SK-N-SH (cell line): ENCODE measurements around the gene PPP2R5B. TPM values are rescaled to one million over a fixed set of nuclear protein-coding genes. Genes with fewer than 3 reads are reported as not detected.

Experiments used
- CTCF ChIA-PET: fragments of 300-600, 350-600 bp; formaldehyde crosslinking; extraction: SDS; loops from one replicate; lab custom pipeline; 2021; lab: Yijun Ruan, JAX
- POLR2A ChIA-PET: fragments of 350-600 bp; sonication (Branson Sonifier 250); formaldehyde crosslinking; extraction: SDS; loops from one replicate; lab custom pipeline; 2020; ENCODE audit warnings: antibody characterized with exemption, inconsistent platforms; lab: Yijun Ruan, JAX
- DNase-seq: peaks from one replicate; pipeline ENCODE4 v3.0.0; 2012
- H2AFZ ChIP-seq: fragments of 200-600 bp; sonication (generic); 2 replicates; pipeline ENCODE4 v1.8.1; 2016; ENCODE audit warnings: antibody characterized with exemption, mild to moderate bottlenecking, low read depth
- H3F3A ChIP-seq: fragments of 200-600 bp; sonication (generic); replicated peaks from 2 replicates; pipeline ENCODE3; 2016; ENCODE audit warnings: antibody characterized with exemption, mild to moderate bottlenecking; ENCODE audit not compliant: insufficient read depth
- H3K27ac ChIP-seq, 2 experiments: fragments of 200-500 bp in 1 of 2; fragments of 200-600 bp in 1 of 2; sonication (Bioruptor generic) in 1 of 2; sonication (generic), shearing (Covaris generic) in 1 of 2; 2 replicates each; pipeline versions ENCODE4 v1.5.1 to v1.6.1; 2014 to 2016; ENCODE audit warnings: low read depth in 2 of 2, inconsistent platforms in 1 of 2, low read length in 1 of 2, mild to moderate bottlenecking in 1 of 2, mixed read lengths in 1 of 2
- H3K27me3 ChIP-seq: fragments of 200-600 bp; sonication (generic), shearing (Covaris generic); 2 replicates; pipeline ENCODE4 v1.6.1; 2016; ENCODE audit warnings: mixed run types; ENCODE audit not compliant: insufficient read depth
- H3K36me3 ChIP-seq, 2 experiments: fragments of 200-500 bp in 1 of 2; fragments of 200-600 bp in 1 of 2; sonication (Bioruptor generic) in 1 of 2; sonication (generic) in 1 of 2; replicated peaks in 1 of 2; 2 replicates each; pipeline versions ENCODE3 to v1.5.1; 2014 to 2016; ENCODE audit warnings: low read length in 1 of 2, mild to moderate bottlenecking in 1 of 2; ENCODE audit not compliant: insufficient read depth in 2 of 2, control insufficient read depth in 1 of 2
- H3K4me1 ChIP-seq, 2 experiments: fragments of 200-500 bp in 1 of 2; fragments of 200-600 bp in 1 of 2; sonication (Bioruptor generic) in 1 of 2; sonication (generic), shearing (Covaris generic) in 1 of 2; 2 replicates each; pipeline versions ENCODE4 v1.5.1 to v1.6.1; 2014 to 2016; ENCODE audit warnings: low read depth in 1 of 2, low read length in 1 of 2, mixed run types in 1 of 2; ENCODE audit not compliant: insufficient read depth in 2 of 2, control insufficient read depth in 1 of 2
- H3K4me2 ChIP-seq: fragments of 200-600 bp; sonication (generic), shearing (Covaris generic); 2 replicates; pipeline ENCODE4 v1.6.1; 2017; ENCODE audit warnings: mixed run types
- H3K4me3 ChIP-seq, 2 experiments: fragments of 200-500 bp in 1 of 2; fragments of 200-600 bp in 1 of 2; sonication (Bioruptor generic) in 1 of 2; sonication (generic), shearing (Covaris generic) in 1 of 2; 2 replicates each; pipeline versions ENCODE4 v1.5.1 to v1.8.1; 2014 to 2016; ENCODE audit warnings: low read depth in 2 of 2, inconsistent platforms in 1 of 2, low read length in 1 of 2, mild to moderate bottlenecking in 1 of 2, mixed read lengths in 1 of 2, moderate library complexity in 1 of 2
- H3K79me2 ChIP-seq: fragments of 200-600 bp; sonication (generic); 2 replicates; pipeline ENCODE4 v1.8.1; 2017; ENCODE audit warnings: mild to moderate bottlenecking; ENCODE audit not compliant: insufficient read depth
- H3K9ac ChIP-seq: fragments of 200-600 bp; sonication (generic); 2 replicates; pipeline ENCODE4 v1.6.1; 2017; ENCODE audit warnings: mixed run types
- H3K9me2 ChIP-seq: fragments of 200-600 bp; sonication (generic); 2 replicates; pipeline ENCODE4 v1.6.1; 2017; ENCODE audit warnings: mixed run types
- H3K9me3 ChIP-seq: fragments of 200-600 bp; sonication (generic); 2 replicates; pipeline ENCODE4 v1.6.1; 2017; ENCODE audit warnings: mixed run types, mild to moderate bottlenecking, moderate library complexity
- H4K20me1 ChIP-seq: fragments of 200-600 bp; sonication (generic); 2 replicates; pipeline ENCODE4 v1.6.1; 2017; ENCODE audit warnings: mild to moderate bottlenecking, mixed run types; ENCODE audit not compliant: insufficient read depth
- CHD2 ChIP-seq: fragments of 150-350 bp; IDR thresholded peaks from 2 replicates; pipeline ENCODE4 v1.6.1; 2018; ENCODE audit warnings: low read length; ENCODE audit not compliant: partially characterized antibody
- CTCF ChIP-seq: fragments of 200-600 bp; sonication (generic); IDR thresholded peaks from 2 replicates; pipeline ENCODE4 v1.6.1; 2017; ENCODE audit warnings: antibody characterized with exemption, mild to moderate bottlenecking, moderate library complexity
- FOSL2 ChIP-seq: IDR thresholded peaks from 2 replicates; pipeline ENCODE4 v1.4.0; 2012; ENCODE audit warnings: low read depth, mild to moderate bottlenecking, moderate library complexity, borderline replicate concordance
- FOXJ3 ChIP-seq: sonication (generic); formaldehyde crosslinking; IDR thresholded peaks from 2 replicates; pipeline ENCODE4 v1.5.1; 2020; ENCODE audit warnings: mild to moderate bottlenecking, missing genetic modification reagents
- FOXM1 ChIP-seq: IDR thresholded peaks from 2 replicates; pipeline ENCODE4 v1.4.0; 2012; ENCODE audit warnings: low read depth, mild to moderate bottlenecking
- MAX ChIP-seq: IDR thresholded peaks from 2 replicates; pipeline ENCODE4 v1.4.0; 2012; ENCODE audit warnings: low read depth
- MEF2A ChIP-seq: IDR thresholded peaks from 2 replicates; pipeline ENCODE4 v1.4.0; 2012; ENCODE audit warnings: low read depth, borderline replicate concordance
- MXI1 ChIP-seq: IDR thresholded peaks from 2 replicates; pipeline ENCODE4 v1.6.1; 2012; ENCODE audit warnings: mild to moderate bottlenecking, low read depth, low read length, improper control_type of control experiment
- NFIC ChIP-seq: IDR thresholded peaks from 2 replicates; pipeline ENCODE4 v1.4.0; 2012; ENCODE audit warnings: borderline replicate concordance
- RAD21 ChIP-seq: IDR thresholded peaks from 2 replicates; pipeline ENCODE4 v1.6.1; 2012; ENCODE audit warnings: mild to moderate bottlenecking, low read length
- RCOR1 ChIP-seq: fragments of 150-350 bp; IDR thresholded peaks from 2 replicates; pipeline ENCODE4 v1.6.1; 2017; ENCODE audit warnings: antibody characterized with exemption, low read length
- SMC3 ChIP-seq: IDR thresholded peaks from 2 replicates; pipeline ENCODE4 v1.6.1; 2012; ENCODE audit warnings: low read depth, low read length, improper control_type of control experiment
- TAF1 ChIP-seq: IDR thresholded peaks from 2 replicates; pipeline ENCODE4 v1.6.1; 2012; ENCODE audit warnings: low read depth, mild to moderate bottlenecking, low read length, moderate library complexity, borderline replicate concordance
- USF1 ChIP-seq: IDR thresholded peaks from 2 replicates; pipeline ENCODE4 v1.4.0; 2012; ENCODE audit warnings: low read depth, borderline replicate concordance
- USF2 ChIP-seq: fragments of 150-350 bp; IDR thresholded peaks from 2 replicates; pipeline ENCODE4 v1.6.1; 2017; ENCODE audit warnings: antibody characterized with exemption, low read length, low read depth, borderline replicate concordance
- ZBTB33 ChIP-seq: IDR thresholded peaks from 2 replicates; pipeline ENCODE4 v1.4.0; 2012; ENCODE audit warnings: low read depth, borderline replicate concordance
- WGBS: methylation state at CpG from one replicate; pipeline ENCODE4 v1.1.6; 2017; ENCODE audit warnings: low lambda C conversion rate; 5-methylcytosine and 5-hydroxymethylcytosine counted together
- polyA plus RNA-seq, 3 experiments: library from polyadenylated mRNA; depleted of rRNA; stranded (reverse); fragments of >200 nt; gene quantifications; 2 replicates each; pipeline ENCODE4 v1.2.3, GENCODE V29; 2012

Gene PPP2R5B
- polyA plus RNA-seq, 1 of the 3 experiments (the other 2 are of a cell fraction), result 15.1 TPM

GRCh38 chr11:64888729-64889511 is 35.6 kb upstream of the PPP2R5B start:
- POLR2A ChIA-PET, result interaction anchor here (0.6 to 1.3 kb wide), 2 partner anchors 10 to 27 kb away, joined by 3 to 5 read pairs; partner anchors contain the start of gene EHD1

More at GRCh38 chr11:64888729-64889511, 35.6 kb upstream of the PPP2R5B start:
- peaks cover 0 to 12% of the 10 kb centered on the region in 2 experiments; a peak in 1 of 4 replicates for H3K4me1 ChIP-seq
- CTCF ChIA-PET, result interaction anchor here (0.6 to 26.7 kb wide), 8 partner anchors 13 to 71 kb away, joined by 3 to 530 read pairs (median 6); partner anchors contain the start of genes CDC42BPG and EHD1
- peaks cover 5% of the 10 kb centered on the region for H3F3A ChIP-seq
- no peaks in the 10 kb centered on the region for H3K9me2 ChIP-seq
- H3K4me2 ChIP-seq, result no peak overlapping the region
- H3K9ac ChIP-seq, result no peak overlapping the region
- H4K20me1 ChIP-seq, result no peaks in the 10 kb centered on the region
- no peak overlapping the region for H3K4me3 ChIP-seq
- H2AFZ ChIP-seq, result no peak overlapping the region
- no peak for DNase-seq
- WGBS, result 59% methylated on average over 6 of the region's 9 CpGs
- no peaks in the 10 kb centered on the region for H3K9me3 ChIP-seq
- H3K36me3 ChIP-seq, result no peaks in the 10 kb centered on the region
- H3K79me2 ChIP-seq, result no peaks in the 10 kb centered on the region
- no peak for TF ChIP-seq NFIC
- no peak for TF ChIP-seq FOXJ3 (CRISPR knock-in tag)
- TF ChIP-seq RCOR1, result no peak
- TF ChIP-seq SMC3, result no peak
- no peak for TF ChIP-seq CTCF
- TF ChIP-seq ZBTB33, result no peak
- TF ChIP-seq FOXM1, result no peak
- no peak for TF ChIP-seq CHD2
- no peak for TF ChIP-seq MAX
- no peak for TF ChIP-seq TAF1
- TF ChIP-seq RAD21, result no peak
- TF ChIP-seq MXI1, result no peak
- TF ChIP-seq USF1, result no peak
- no peak for TF ChIP-seq USF2
- TF ChIP-seq FOSL2, result no peak
- no peak for TF ChIP-seq MEF2A
- no peak overlapping the region for H3K27ac ChIP-seq
- no peaks in the 10 kb centered on the region for H3K27me3 ChIP-seq
